Brain pericyte (primary cell): Measurements from ENCODE around the gene TMPRSS6.
"Not testable (repeated sequence)": the region's sequence is repeated elsewhere in the genome, so short reads cannot be mapped to it uniquely, and the experiment has no call there.

Experiments
- DNase-seq: peaks from one replicate; pipeline ENCODE4 v3.0.0-alpha.2; 2012; ENCODE audit warnings: low read depth, low spot score

Gene TMPRSS6

DNA sequence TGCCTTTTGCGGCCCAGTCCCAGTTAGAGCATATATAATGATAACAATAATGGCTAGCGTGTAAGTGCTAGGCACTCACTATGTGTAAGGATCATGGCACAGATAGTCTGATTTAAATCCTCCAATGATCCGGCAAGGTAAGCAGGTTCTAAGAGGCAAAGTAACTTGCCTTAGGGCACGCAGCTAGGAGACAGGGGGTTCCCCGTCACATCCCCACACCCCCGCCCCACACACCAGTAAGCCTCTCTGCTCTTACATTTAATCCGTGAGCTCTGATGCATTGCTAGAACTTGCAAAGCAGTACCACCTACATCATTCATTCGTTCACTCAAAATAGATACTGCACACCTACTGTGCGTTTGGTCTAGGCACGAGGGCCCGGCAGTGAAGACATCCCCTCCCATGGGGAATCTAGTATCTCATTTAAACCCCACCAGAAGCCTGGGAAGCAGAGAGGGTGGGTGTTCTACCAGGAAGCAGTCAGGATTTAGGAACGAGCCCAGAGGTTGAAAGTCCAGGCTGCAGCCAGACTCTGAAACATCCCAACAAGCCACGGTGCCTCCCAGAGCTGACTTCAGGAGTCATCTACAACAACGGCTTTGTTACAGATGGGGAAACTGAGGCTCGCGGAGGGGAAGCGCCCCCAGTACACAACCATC lies 20.6 kb downstream of the TMPRSS6 start:
- no peak for DNase-seq

- no peak for DNase-seq
These were observed 21.4 kb downstream of the TMPRSS6 start for GRCh38 chr22:37088108-37088605.

GRCh38 chr22:37086184-37086583 lies 23.3 kb downstream of the TMPRSS6 start:
- DNase-seq = no peak

GRCh38 chr22:37084385-37084784 lies 25.1 kb downstream of the TMPRSS6 start:
- DNase-seq = no peak

- no peak for DNase-seq
These were observed 25.6 kb downstream of the TMPRSS6 start for GRCh38 chr22:37083914-37084313.

- no peak for DNase-seq
These were observed 27.2 kb downstream of the TMPRSS6 start for GRCh38 chr22:37082251-37082873.

DNA sequence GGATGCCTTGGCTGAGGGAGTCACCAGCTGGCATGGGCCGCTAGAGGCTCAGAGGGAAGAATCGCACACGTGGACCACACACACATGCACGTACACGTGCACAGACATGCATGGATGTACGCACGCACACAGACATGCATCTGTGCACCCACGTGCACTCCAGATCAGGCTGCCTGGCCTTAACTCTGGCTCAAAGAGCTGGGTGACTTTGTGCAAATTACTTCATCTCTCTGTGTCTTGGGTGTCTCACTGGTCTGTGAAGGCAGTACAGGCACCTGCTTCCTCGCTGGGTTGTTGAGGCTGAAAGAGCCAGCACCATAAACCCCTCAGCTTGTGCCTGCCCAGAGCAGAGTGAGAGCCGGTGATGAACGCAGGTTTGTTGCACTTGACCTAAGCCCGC lies 28.7 kb downstream of the TMPRSS6 start:
- no peak for DNase-seq

DNA sequence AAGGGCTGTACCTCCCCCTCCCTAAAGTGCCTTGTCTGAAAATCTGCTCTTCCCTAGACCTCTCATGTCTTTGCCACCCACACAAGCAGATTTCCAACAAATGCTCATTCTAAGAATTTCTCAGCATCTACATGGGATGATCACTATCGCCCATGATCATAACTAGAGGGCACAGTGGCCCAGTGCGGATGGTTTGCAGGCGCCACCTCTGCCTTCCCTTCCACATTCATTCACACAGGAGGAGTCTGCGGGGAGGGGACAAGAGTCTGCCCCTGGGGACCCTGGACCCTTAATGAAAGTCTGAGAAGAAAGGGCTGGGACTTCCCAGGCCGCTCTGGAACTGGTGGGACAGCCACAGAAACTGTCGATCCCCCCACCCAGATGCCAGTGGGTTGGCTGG lies 29.1 kb downstream of the TMPRSS6 start:
- no peak for DNase-seq

DNA sequence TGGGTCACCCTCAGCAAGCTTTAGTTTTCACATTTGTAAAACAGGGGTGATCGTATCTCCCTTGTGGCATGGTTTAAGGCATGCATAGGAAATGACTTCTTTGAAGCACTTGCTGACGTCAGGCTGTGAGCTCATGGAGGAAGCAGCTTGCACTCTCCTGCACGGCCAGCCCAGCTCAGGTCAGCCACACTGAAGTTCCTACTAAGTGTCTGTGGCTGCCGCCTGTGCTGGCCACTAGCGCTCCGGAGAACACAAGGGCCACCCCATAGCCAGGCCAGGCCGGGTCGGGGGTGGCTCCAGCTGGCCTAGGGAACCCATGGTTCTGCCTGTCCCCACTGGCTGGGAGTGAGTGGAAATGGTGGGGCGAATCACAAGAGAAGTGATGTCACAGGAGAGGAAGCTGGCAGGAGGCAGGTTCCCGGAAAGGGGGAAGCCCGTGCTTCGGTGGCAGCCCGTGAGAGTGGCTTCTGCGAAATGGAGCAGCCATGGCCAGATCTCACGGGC lies 29.8 kb downstream of the TMPRSS6 start:
- no peak for DNase-seq

GRCh38 chr22:37079158-37079557 lies 30.4 kb downstream of the TMPRSS6 start:
- no peak for DNase-seq

GRCh38 chr22:37077802-37078448 lies 31.6 kb downstream of the TMPRSS6 start:
- DNase-seq = no peak

DNA sequence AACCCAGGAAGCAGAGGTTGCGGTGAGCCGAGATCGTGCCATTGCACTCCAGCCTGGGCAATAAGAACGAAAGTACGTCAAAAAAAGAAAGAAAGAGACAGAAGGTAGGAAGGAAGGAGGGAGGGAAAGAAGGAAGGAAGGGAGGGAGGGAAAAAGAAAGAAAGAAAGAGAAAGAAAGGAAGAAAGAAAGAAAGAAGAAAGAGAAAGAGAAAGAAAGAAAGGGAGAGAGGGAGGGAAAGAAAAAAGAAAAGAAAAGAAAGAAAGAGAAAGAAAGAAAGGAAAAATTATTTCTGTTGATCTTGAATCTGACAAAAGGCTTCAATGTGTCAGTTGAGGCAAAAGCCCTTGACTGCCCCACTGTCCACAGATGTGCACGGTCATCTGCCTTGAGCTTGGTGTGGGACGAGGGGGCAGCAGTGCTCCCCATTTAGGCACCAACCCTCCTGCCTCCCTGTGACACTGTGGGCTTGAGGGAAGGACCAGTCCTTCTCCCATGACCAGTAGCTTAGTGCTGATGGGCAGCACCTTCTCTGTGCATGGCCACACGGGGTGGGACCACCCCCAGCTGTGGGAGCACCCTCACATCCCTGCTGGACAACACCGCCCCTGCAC lies 33.6 kb downstream of the TMPRSS6 start:
- no peak for DNase-seq

DNA sequence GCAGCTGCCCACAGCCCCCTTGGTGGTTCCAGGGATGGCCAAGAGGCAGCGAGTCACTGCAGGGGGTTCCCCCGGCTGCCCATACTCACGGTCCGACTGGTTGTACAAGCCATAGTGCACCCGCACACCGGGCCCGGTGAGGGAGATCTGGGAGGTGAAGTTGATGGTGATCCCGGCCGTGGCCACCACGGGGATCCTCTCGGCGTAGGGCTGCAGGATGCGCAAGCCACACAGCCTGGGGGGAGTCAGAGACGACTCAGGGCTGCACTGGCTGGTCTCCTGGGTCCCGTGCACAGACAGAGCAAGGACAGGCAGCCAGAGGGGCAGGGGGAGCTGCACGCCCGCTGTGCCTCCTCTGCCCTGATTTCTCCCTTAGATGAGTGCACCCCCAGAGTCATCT lies 34.5 kb downstream of the TMPRSS6 start:
- DNase-seq = no peak

GRCh38 chr22:37074537-37074936 lies 35.0 kb downstream of the TMPRSS6 start:
- DNase-seq = no peak

- DNase-seq = no peak
These were observed 36.8 kb downstream of the TMPRSS6 start for GRCh38 chr22:37072673-37073072.

DNA sequence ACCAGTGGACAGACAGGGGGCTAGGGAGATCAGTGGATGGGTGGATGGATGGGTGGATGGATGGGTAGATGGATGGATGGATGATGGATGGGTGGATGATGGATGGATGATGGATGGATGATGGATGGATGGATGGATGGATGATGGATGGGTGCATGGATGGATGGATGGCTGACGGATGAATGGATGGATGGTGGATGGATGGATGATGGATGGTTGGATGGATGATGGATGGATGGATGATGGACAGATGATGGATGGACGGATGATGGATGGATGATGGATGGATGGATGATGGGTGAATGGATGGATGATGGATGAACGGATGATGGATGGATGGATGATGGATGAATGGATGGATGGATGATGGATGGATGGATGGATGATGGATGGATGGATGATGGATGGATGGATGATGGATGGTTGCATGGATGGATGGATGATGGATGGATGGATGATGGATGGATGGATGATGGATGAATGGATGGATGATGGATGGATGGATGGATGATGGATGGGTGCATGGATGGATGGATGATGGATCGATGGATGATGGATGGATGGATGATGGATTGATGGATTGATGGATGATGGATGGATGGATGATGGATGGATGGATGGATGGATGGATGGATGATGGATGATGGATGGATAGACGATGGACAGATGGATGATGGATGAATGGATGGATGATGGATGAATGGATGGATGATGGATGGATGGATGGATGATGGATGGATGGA lies 37.5 kb downstream of the TMPRSS6 start:
- DNase-seq = not testable (repeated sequence)

- no peak for DNase-seq
These were observed 38.8 kb downstream of the TMPRSS6 start for GRCh38 chr22:37070744-37071143.

DNA sequence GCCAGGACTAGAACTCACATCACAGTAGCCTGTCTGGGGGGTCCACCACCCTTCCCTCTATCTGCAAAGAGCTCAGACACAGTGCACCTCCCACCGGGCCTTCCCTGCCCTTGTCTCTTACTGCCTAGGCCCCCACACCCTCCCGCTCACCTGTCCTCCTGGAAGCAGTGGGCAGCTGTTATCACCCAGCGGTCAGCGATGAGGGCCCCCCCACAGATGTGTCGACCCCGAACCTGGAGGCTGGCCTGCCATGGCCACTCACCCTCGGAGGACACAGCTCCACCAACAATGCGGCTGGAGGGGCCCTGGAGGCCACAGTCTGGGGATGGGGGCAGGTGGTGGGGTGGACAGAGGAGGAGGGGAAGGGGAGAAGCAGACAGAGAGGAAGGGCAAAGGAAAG lies 39.2 kb downstream of the TMPRSS6 start:
- DNase-seq = no peak

DNA sequence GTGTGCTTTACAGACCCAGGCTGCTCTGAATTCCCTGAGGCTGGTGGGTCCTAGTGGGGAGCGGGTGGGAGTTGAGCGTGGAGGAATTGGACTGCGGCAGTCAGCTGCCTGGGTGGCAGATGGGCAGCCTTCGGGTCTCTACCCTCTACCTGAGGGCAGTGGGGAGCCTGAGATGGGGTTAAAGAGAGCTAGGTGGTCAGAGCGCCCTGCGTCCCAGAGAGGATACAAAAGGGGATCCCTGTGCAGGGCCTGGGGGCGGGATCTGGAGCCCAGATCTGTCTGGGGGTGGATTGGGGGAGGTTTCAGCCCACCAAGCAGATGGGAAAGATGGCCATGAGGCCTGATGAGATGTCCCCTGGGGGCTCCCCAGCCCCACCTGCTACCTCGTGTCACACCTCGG lies 39.8 kb downstream of the TMPRSS6 start:
- DNase-seq = no peak

- no peak for DNase-seq
These were observed 40.2 kb downstream of the TMPRSS6 start for GRCh38 chr22:37069319-37069718.

DNA sequence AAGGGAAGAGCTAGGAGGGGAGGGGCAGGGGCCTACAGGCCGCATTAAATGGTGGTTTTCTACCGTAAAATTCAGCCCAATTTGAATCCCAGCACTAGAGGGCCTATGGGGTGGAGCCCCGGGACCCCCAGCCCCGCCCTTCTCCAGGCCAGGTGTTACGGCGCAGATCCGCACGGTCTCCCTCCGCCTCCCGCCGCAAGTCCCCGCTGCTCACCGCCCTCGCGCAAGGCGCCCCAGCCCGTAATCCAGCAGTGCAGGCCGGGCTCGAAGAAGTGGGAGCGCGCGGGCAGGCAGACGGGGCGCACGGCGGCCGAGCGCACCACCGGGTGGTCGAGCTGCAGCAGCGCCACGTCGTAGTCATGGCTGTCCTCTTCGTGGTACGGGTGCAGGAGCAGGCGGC lies 40.7 kb downstream of the TMPRSS6 start:
- DNase-seq = no peak

- no peak for DNase-seq
These were observed 42.1 kb downstream of the TMPRSS6 start for GRCh38 chr22:37067428-37067827.
